Hypothalamus (tissue), 51 donors: Measurements from ENCODE around the gene ZMIZ1.

Experiments used
- DNase-seq, 51 donors: peaks; one replicate each; lab custom pipeline; 2025; lab: John Stamatoyannopoulos, UW

Gene ZMIZ1

GRCh38 chr10:79180414-79181221 lies 111.9 kb downstream of the ZMIZ1 start:
- no peak for DNase-seq

- DNase-seq, result no peak
Observed at GRCh38 chr10:79181227-79181626, 112.5 kb downstream of the ZMIZ1 start.

- no peak for DNase-seq
Observed at GRCh38 chr10:79181698-79182521, 113.1 kb downstream of the ZMIZ1 start.

GRCh38 chr10:79182781-79183467 lies 114.2 kb downstream of the ZMIZ1 start:
- no peak for DNase-seq

- no peak for DNase-seq
Observed at GRCh38 chr10:79183468-79183865, 114.7 kb downstream of the ZMIZ1 start.

GRCh38 chr10:79184145-79184625 lies 115.4 kb downstream of the ZMIZ1 start:
- DNase-seq, result no peak

- no peak for DNase-seq
Observed at GRCh38 chr10:79184657-79185056, 115.9 kb downstream of the ZMIZ1 start.

- peak in 3 of 51 donors; percentile 25 to 45 (median 34) for DNase-seq
Observed at GRCh38 chr10:79185067-79185774, 116.5 kb downstream of the ZMIZ1 start.

GRCh38 chr10:79185796-79186374 lies 117.1 kb downstream of the ZMIZ1 start:
- DNase-seq, result no peak

GRCh38 chr10:79186486-79187120 lies 117.8 kb downstream of the ZMIZ1 start:
- DNase-seq, result no peak

GRCh38 chr10:79187121-79187940 lies 118.6 kb downstream of the ZMIZ1 start:
- no peak for DNase-seq

- DNase-seq, result no peak
Observed at GRCh38 chr10:79188154-79188965, 119.6 kb downstream of the ZMIZ1 start.

- DNase-seq, result no peak
Observed at GRCh38 chr10:79189181-79189580, 120.4 kb downstream of the ZMIZ1 start.

GRCh38 chr10:79189853-79190435 lies 121.2 kb downstream of the ZMIZ1 start:
- DNase-seq, result peak in 10 of 51 donors; percentile 15 to 76 (median 34)

GRCh38 chr10:79190740-79191261 lies 122.0 kb downstream of the ZMIZ1 start:
- DNase-seq, result no peak

- no peak for DNase-seq
Observed at GRCh38 chr10:79191951-79192676, 123.3 kb downstream of the ZMIZ1 start.

- peak in 9 of 51 donors; percentile 16 to 45 (median 32) for DNase-seq
Observed at GRCh38 chr10:79192677-79193003, 123.9 kb downstream of the ZMIZ1 start.
